ENCODE results near the gene SBNO2.

Gene SBNO2

DNA sequence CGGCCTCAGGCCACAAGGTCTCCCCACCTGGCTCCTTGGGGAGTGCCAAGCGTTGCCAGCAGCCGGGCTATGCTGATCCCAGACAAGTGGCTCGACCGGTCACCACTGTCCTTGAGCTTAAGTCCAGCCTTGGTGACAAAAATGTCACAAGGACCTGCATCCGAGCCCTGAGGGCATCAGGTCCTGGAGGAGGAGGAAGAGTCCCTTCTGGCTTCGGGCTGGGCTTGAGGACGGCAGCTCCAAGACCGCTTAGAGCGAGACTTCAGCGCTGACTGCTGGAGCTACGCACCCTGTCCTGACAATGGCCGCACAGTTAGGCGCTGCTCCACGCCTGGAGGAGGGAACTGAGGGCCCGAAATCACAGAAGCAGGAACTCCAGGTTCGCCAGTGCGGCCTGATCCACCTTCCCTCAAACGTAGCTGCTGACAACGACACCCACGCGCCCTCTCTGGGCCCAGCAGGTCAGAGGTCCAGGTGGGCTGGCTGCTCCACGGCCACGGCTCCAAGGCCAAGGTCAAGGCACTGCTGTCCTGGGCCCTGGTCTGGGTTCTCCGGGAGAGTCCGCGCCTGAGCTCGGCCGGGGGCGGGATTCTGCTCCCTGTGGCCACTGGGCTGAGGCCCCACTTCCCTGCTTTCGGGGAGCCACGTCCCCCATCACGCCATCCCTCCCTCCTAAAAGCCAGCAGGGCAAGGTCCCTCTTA, 7.0 kb downstream of the SBNO2 start:
- H3K27ac ChIP-seq (ENCODE audit: low read depth, low read length, poor library complexity, severe bottlenecking): no peak overlapping the region

DNA sequence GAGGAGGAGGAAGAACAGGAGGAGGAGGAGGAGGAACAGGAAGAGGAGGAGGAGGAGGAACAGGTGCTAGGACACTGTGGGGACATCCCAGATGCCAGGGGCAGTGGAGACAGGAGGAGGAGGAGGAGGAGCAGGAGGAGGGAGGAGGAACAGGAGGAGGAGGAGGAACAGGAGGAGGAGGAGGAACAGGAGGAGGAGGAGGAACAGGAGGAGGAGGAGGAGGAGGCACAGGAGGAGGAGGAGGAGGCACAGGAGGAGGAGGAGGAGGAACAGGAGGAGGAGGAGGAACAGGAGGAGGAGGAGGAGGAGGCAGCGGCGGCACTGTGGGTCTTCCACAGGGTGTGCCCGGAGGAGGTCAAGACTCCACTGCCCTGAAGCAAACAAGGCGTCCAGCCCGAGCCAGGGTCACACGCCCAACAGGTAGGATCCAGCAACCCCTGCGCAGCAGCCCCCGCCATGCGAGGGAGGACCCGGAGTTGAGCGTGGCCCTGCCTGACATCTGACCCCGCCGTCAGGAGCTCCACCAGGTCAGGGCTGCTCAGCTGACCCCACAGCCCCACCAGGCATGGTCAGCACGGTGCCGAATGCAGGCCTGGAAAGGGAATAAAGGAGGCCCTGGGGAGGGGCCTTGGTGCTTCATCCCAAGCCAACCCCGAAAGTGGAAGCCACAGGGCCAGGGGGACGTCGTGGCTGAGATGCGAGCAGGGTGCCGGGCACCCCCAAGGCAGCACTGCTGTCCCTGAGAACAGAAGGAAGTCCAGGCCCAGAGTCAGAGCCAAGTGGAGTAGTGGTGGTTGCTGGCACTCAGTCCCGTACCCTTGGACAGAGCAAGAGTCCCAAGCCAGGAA, 9.2 kb downstream of the SBNO2 start:
- Histone ChIP-seq H3K9me2 (ENCODE audit: low read depth, low read length) (no peaks in the 10 kb centered on the region), H3K9me3 (ENCODE audit: low read length) (no peaks in the 10 kb centered on the region), H3K9ac (ENCODE audit: low read length) (no peak overlapping the region), H3K27ac (ENCODE audit: low read depth, low read length, poor library complexity, severe bottlenecking) (no peak overlapping the region), H4K20me1 (ENCODE audit: insufficient read depth, low read length) (no peaks in the 10 kb centered on the region), H2AFZ (ENCODE audit: low read length) (no peak overlapping the region), H3K79me2 (ENCODE audit: insufficient read depth, low read length) (no peaks in the 10 kb centered on the region), H3K4me1 (ENCODE audit: insufficient read depth, low read length, severe bottlenecking) (no peaks in the 10 kb centered on the region), H3K4me2 (ENCODE audit: low read length) (no peak overlapping the region), H3K4me3 (ENCODE audit: low read depth, low read length, poor library complexity, severe bottlenecking) (no peak overlapping the region), H3K27me3 (ENCODE audit: insufficient read depth, low read length) (no peaks in the 10 kb centered on the region), H3F3A (ENCODE audit: insufficient read depth, low read length) (no peaks in the 10 kb centered on the region), H3K36me3 (ENCODE audit: insufficient read depth, low read length) (peaks cover 3% of the 10 kb centered on the region; the same call in 1 of the 2 replicates)
- TF ChIP-seq, protein P1, sequence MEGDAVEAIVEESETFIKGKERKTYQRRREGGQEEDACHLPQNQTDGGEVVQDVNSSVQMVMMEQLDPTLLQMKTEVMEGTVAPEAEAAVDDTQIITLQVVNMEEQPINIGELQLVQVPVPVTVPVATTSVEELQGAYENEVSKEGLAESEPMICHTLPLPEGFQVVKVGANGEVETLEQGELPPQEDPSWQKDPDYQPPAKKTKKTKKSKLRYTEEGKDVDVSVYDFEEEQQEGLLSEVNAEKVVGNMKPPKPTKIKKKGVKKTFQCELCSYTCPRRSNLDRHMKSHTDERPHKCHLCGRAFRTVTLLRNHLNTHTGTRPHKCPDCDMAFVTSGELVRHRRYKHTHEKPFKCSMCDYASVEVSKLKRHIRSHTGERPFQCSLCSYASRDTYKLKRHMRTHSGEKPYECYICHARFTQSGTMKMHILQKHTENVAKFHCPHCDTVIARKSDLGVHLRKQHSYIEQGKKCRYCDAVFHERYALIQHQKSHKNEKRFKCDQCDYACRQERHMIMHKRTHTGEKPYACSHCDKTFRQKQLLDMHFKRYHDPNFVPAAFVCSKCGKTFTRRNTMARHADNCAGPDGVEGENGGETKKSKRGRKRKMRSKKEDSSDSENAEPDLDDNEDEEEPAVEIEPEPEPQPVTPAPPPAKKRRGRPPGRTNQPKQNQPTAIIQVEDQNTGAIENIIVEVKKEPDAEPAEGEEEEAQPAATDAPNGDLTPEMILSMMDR (IDR thresholded peaks at IDR 0.05; ENCODE audit: low read length): no peak
- TF ChIP-seq EZH2 (IDR thresholded peaks at IDR 0.05; ENCODE audit: borderline replicate concordance, low read length): no peak

More for the DNA sequence above, 7.0 kb downstream of the SBNO2 start:
- H3K79me2 ChIP-seq (ENCODE audit: insufficient read depth, low read length): no peaks in the 10 kb centered on the region
- H3K9me3 ChIP-seq (ENCODE audit: low read length): no peaks in the 10 kb centered on the region
- H3K36me3 ChIP-seq (ENCODE audit: insufficient read depth, low read length): peaks cover 3% of the 10 kb centered on the region; the same call in 1 of the 2 replicates
- H3K4me2 ChIP-seq (ENCODE audit: low read length): no peak overlapping the region
- no peaks in the 10 kb centered on the region for H3K9me2 ChIP-seq (ENCODE audit: low read depth, low read length)
- H3K4me1 ChIP-seq (ENCODE audit: insufficient read depth, low read length, severe bottlenecking): peaks cover 2% of the 10 kb centered on the region
- no peak overlapping the region for H3K4me3 ChIP-seq (ENCODE audit: low read depth, low read length, poor library complexity, severe bottlenecking)
- no peaks in the 10 kb centered on the region for H4K20me1 ChIP-seq (ENCODE audit: insufficient read depth, low read length)
- TF ChIP-seq, protein P1 (IDR thresholded peaks at IDR 0.05; ENCODE audit: low read length): no peak
- TF ChIP-seq EZH2 (IDR thresholded peaks at IDR 0.05; ENCODE audit: borderline replicate concordance, low read length): no peak
- H3F3A ChIP-seq (ENCODE audit: insufficient read depth, low read length): no peaks in the 10 kb centered on the region
- no peak overlapping the region for H3K9ac ChIP-seq (ENCODE audit: low read length)
- H2AFZ ChIP-seq (ENCODE audit: low read length): no peak overlapping the region
- H3K27me3 ChIP-seq (ENCODE audit: insufficient read depth, low read length): no peaks in the 10 kb centered on the region

DNA sequence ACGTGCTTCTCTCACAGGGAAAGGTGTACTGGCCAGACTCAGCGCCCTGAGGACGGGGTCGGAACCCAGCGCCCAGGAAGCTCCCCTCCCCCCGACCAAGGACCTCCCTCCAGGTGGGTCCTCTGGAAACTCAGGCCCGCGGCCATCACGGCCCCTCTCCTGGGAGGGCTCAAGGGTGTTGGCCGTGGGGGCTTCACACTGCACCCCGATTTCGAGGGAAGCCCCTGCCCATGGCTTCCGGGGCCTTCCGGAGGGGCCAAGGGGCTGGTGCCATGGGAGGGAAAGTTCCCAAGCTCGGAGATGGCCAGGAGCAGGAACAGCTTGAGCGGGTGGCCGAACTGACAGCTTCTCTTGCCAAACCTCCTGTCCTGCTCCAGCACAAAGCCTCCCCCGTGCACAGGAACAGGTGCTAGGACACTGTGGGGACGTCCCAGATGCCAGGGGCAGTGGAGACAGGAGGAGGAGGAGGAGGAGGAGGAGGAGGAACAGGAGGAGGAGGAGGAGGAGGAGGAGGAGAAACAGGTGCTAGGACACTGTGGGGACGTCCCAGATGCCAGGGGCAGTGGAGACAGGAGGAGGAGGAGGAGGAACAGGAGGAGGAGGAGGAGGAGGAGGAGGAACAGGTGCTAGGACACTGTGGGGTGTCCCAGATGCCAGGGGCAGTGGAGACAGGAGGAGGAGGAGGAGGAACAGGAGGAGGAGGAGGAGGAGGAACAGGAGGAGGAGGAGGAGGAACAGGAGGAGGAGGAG, 10.0 kb downstream of the SBNO2 start:
- Histone ChIP-seq H3K9me3 (ENCODE audit: low read length) (no peaks in the 10 kb centered on the region), H4K20me1 (ENCODE audit: insufficient read depth, low read length) (no peaks in the 10 kb centered on the region), H3K9me2 (ENCODE audit: low read depth, low read length) (no peaks in the 10 kb centered on the region), H3K79me2 (ENCODE audit: insufficient read depth, low read length) (no peaks in the 10 kb centered on the region), H3K27me3 (ENCODE audit: insufficient read depth, low read length) (no peaks in the 10 kb centered on the region), H3K36me3 (ENCODE audit: insufficient read depth, low read length) (peaks cover 3% of the 10 kb centered on the region; the same call in 1 of the 2 replicates), H3K4me2 (ENCODE audit: low read length) (no peak overlapping the region), H3F3A (ENCODE audit: insufficient read depth, low read length) (no peaks in the 10 kb centered on the region), H2AFZ (ENCODE audit: low read length) (no peak overlapping the region), H3K27ac (ENCODE audit: low read depth, low read length, poor library complexity, severe bottlenecking) (no peak overlapping the region), H3K9ac (ENCODE audit: low read length) (no peak overlapping the region), H3K4me1 (ENCODE audit: insufficient read depth, low read length, severe bottlenecking) (no peaks in the 10 kb centered on the region), H3K4me3 (ENCODE audit: low read depth, low read length, poor library complexity, severe bottlenecking) (no peak overlapping the region)
- TF ChIP-seq EZH2 (IDR thresholded peaks at IDR 0.05; ENCODE audit: borderline replicate concordance, low read length): no peak
- TF ChIP-seq, protein P1 (IDR thresholded peaks at IDR 0.05; ENCODE audit: low read length): no peak
